ENCODE results near the gene BCL7A.
"Not testable (repeated sequence)": the region's sequence is repeated elsewhere in the genome, so short reads cannot be mapped to it uniquely, and the experiment has no call there.

Gene BCL7A

DNA sequence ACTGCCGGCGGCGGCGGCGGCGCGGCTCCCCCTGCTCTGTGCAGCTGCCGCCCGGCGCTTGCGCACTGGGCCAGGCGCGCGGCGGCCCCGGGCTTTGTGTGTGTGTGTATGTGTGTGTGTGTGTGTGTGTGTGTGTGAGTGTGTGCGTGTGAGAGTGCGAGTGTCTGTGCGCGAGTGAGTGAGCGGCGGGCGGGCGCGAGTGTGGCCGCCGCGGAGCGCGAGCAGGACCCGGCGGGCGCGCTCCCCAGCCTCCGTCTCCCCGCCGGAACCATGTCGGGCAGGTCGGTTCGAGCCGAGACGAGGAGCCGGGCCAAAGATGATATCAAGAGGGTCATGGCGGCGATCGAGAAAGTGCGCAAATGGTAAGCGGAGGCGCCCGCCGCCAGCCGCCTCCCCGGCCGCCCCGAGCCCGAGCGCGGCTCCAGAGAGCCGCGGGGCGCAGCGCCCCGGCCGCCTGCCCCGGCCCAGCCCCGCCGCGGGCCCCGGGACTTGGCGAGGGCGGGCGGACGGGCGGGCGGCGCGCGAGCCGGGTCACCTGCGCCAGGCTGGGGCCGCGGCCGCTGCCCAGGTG lies at the start of gene BCL7A:
TSS of gene BCL7A (plus strand) at position 63 of the 571 bp plus-strand sequence. CDS start at position 271, 208 bp downstream.
- FAIRE-seq, result no peak

DNA sequence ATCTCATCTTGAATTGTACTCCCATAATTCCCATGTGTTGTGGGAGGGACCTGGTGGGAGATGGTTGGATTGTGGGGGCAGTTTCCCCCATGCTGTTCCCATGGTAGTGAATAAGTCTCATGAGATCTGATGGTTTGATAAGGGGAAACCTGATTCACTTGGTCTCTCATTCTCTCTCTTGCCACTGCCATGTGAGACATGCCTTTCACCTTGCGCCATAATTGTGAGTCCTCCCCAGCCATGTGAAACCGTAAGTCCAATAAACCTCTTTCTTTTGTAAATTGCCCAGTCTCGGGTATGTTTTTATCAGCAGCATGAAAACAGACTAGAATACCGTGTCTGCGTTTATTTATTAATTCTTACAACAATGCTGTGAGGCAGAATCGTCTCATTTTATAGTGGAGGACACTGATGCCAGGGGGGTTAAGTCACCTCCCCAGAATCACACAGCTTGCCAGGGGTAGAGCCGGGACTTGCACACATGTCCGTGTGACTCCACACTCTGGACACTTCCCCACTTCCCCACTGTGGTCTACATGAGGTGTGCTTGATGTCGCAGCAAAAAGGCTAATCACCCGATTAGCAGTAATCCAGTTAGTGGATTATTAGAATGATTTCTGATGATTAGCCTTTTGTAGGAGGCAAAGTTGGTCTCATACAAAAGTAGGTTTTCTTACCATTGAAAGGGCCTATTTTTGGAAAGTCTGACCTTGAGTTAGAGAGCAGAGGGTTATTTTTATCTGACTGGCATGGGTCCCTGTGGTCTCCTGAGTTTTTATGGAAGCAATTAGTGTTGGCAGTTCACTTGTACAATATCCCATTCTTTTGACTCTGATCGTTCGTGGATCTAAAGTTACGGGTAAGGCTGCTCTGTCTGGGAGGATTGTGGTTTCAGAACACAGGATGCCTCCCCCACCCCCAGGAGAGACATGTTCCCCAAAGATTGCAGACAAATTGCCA lies 47.4 kb upstream of the BCL7A start:
- no peak for FAIRE-seq

DNA sequence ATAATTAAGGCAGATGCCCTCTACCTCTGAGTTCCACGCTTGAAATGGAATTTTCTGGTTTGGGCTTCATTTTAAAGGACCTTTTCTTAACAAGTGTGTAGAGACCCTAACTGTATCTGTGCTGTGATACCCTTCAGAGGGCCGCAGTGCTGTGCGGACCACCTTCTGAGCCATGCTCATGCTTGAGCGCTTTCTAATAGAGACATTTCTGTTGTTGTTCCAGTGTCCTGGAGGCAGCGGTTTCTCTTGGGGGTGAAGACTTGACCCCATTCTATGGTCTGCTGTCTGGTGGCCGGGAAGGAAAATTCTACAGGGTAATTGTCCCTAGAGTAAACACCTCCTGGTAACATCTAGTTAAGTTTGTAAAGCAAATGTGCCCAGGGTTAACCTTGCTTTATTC lies 46.7 kb upstream of the BCL7A start:
- no peak for FAIRE-seq

DNA sequence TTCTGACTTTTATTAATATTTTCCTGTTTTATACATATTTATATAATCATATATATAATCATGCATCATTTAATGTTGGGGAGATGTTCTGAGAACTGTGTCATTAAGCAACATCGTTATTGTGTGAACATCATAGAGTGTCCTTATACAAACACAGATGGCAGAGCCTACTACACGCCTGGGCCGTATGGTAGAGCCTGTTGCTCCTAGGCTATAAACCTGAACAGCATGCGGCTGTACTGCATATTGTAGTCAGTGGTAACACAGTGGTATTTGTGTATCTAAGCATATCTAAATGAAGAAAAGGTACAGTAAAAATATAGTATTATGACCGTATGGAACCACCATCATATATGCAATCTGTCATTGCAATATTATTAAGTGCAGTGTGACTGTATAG lies 44.7 kb upstream of the BCL7A start:
- FAIRE-seq, result no peak

DNA sequence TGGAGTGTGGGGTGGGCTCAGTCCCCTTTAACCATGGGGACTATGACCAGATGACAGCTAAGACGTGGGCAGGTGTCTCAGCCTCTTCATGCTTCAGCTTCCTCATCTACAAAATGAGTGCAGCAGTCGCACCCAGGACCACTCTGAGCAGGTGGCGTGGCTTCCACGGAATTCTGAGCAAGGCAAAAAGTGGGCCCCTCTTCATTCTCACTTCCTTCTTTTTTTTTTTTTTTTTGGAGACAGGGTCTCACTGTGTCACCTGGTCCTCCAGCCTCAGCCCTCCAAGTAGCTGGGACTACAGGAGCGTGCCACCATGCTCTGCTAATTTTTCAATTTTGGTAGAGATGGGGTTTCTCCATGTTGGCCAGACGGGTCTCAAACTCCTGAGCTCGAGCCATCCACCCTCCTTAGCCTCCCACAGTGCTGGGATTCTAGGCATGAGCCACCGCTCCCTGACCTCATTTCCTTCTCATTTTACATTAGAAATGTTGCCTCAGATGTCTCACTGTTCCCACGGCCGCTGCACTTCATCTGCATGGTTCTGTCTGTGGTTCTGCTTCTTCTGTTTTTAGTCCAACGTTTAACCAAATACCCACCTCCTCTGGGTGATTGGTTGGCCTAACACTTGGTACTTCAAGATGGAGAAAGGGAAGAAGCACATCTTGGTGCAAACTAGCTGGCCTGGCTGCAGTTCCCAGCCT lies 41.3 kb upstream of the BCL7A start:
- FAIRE-seq, result no peak

DNA sequence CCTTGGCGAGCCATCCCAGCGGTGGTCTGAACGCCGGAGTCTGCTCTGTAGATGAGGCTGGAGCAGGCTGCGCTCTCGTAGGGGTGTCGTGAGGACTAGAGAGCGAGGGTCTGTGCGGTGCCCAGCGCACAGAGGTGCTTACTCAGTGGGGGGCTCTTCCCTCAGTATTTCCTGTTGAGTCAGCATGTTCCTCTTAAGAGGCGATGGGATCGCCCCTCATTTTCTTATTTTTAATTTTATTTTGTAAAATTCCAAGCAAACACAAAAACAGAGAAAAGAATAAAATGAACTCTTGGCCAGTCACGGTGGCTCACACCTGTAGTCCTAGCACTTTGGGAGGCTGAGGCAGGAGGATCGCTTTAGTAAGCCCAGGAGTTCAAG lies 40.8 kb upstream of the BCL7A start:
- FAIRE-seq, result no peak

DNA sequence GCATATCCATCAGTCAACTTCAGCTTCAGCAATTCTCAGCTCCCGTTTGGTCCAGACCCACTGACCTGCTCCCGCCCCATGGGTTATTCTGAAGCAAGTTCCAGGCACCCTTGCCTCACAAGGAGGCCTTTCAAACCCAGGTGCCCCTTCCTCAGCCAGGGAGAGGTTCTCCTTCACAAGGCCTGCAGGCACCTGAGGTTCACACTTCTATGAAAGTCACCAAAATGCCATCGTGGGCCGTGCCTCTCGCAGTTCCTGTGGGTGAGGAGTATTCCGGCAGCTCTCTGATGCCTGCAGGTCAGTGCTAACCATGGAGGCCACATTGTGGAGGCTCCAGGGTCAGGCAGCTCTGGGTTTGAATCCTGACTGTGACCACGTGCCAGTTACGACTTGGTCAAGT lies 40.2 kb upstream of the BCL7A start:
- no peak for FAIRE-seq

DNA sequence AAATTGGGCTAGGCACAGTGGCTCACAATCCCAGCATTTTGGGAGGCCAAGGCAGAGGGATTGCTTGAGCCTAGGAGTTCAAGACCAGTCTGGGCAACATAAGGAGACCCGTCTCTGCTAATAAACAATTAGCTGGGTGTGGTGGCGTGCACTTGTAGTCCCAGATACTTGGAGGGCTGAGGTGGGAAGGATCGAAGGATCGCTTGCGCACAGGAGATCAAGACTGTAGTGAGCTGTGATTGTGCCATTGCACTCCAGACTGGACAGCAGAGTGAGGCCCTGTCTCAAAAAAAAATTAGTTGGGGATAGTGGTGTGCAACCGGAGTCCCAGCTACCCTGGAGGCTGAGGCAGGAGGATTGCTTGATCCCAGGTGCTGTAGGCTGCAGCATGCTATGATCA lies 38.7 kb upstream of the BCL7A start:
- no peak for FAIRE-seq

DNA sequence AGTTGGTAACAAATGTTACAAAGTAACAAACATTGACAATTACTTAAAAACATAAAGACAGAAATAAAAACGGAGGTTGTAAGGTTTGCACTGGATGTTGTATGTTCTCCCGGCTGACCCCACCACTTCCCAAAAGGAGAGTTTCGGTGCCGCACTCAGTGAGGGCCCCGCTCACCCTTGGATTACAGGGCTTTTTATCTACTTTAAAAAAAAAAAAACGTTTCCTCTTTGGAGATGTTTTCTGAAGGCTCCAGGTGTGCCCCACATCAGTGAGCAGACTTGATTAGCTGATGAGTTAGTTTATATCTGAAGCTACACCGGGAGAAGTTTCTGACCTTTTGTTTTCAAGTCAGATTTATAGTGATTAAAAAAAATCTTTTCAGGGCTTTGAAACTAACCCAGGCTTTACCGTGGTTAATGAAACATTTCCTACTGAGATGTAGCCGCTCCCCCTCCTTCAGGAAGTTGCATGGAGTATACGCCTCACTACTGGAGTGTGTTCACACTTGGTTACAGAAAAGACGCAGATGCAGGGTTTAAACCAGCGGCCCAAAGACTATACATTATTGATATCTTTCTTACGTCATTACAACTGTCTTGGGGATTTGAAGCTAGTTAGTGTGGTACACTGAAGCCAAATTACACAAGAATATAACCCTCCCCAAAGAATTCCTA lies 38.0 kb upstream of the BCL7A start:
- no peak for FAIRE-seq

DNA sequence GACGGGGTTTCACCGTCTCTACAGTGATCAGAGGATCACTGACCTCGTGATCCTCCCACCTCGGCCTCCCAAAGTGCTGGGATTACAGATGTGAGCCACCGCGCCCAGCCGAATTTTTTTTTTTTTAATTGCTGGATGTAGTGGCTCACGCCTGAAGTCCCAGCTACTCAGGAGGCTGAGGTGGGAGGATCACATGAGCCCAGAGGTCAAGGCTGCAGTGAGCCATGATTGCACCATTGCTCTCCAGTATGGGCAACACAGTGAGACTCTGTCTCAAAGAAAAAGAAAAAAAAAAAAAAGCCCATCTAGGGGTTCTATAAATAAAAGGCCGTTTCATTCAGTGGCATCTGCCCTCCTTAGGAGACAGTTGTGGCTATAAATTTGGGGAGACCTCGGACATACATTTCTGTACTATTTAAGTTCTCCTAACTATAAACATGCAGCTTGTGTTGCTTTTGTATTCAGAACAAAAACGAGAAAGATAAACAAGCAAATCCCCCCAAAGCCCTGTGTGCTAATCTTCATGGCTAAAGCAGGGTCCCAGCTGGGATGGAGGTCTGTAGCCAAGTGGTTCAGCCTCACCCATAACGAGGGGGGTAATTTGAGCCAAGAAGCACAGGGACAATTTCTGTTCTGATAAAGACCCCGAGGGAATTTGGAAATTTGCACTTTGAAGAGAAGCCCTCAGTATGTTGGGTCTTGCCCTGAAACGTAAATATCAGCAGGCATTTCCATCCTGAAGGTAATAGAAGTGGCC lies 35.0 kb upstream of the BCL7A start:
- FAIRE-seq, result no peak

DNA sequence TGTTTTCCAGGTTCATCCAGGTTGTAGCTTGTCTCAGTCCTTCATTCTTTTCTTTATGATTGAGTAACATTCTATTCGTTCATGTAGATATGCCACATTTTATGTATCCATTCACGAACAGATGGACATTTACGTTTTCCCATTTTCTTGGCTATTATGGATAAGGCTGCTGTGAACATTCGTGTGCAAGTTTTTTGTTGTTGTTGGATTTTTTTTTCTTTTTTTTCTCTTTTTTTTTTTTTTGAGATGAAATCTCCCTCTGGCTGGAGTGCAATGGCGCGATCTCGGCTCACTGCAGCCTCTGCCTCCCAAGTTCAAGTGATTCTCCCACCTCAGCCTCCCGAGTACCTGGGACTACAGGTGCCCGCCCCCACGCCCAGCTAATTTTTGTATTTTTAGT lies 33.2 kb upstream of the BCL7A start:
- not testable (repeated sequence) for FAIRE-seq

DNA sequence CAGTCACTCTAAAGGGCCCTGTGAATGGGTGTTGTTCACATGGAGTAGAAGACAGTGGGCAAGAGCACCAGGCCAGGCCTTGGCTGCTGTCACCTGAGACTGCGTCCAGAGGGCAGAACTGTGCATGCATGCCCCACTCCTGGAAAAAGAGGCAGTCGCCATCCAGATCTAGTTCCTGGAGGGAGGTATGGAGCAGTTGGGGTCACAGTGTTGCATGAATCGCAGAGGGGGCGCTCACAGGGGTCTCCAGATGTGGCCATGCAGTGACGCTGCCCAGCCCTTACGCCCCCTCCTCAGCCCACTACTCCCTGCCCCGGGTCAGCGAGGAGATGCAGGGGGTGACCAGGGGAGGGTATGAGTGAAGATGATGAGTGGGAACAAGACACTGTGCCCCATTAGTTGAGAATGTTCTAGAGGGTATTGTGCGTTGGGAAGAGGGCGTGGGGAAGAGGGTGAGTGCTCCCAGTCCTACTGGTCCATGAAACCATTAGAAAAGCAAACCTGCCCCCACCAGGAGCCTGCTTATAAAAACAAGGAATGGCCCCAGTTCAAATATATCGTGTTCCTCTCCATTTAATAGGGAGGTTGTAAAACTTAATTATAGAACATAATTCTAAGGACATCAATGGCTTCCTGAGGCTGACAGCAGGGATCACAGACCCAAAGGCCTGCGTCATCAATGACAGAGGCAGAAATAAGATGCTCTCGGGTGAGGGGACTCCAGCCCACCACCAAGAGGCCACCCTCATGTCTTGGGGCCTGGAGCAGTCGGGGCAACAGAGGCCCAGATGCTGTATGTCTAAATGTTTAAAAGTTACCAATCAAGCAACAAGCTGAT lies 32.2 kb upstream of the BCL7A start:
- FAIRE-seq, result no peak

DNA sequence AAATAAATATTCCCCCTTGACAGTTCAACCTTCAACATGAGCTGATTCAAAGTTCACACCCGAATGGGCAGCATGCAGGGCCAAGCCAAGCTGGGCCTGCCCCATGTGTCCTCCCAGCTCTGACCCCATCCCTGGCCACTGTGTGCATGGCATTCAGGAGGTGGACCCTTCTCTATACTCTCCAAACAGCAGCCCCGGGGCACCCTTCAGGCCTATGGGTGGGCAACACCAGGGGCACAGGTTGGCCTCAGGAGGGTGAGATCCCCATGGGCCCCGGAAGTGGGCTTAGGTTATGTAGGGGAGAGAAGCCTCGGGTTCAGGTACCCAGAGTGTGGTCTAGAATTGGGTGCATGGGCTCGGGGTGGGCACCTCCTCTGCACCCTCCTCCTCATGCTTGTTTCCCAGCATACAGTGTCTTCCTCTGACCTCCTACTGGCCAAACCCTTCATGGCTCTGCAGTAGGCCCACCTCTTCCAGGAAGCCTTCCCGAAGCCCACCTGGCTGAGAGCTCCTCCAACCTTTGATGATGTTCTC lies 31.5 kb upstream of the BCL7A start:
- no peak for FAIRE-seq

DNA sequence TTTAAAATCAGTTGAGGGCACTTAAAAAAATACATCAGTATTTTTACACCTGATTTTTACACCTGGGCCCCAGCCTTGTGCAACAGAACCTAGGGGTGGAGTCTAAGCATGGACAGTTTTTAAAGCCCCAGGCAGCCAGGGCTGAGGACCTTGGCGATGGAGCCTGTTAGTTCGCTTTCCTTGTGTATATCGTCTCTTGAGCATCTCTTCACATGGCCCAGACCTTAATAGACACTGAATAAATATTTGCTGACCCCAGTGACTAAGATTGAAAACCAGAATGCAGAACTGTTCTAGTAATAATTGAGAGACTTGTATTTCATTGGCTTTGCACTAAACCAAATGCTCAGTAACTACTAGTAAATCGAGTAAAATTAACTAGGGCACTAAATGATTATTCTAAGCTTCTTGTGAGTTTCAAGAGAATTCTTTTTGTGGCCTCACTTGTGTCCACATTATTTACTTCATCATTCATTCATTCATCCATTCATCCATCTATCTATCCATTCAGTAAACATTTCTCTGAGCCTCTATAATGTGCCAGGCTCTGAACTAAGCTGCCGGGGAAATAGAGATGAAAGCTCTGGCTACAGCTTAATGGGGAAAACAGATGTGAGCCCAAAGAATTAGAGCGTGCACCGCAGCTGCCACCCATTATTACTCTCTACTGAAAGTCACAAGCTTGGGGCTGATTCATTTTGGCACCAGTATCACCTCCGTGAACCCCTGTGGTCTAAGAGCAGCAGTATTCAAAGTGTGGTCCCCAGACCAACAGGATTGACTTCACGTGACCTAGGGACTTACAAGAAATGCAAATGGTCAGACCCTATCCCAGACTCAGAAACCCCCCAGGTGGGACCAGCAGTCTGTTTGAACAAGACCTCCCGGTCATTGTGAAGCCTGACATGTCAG lies 30.7 kb upstream of the BCL7A start:
- no peak for FAIRE-seq

DNA sequence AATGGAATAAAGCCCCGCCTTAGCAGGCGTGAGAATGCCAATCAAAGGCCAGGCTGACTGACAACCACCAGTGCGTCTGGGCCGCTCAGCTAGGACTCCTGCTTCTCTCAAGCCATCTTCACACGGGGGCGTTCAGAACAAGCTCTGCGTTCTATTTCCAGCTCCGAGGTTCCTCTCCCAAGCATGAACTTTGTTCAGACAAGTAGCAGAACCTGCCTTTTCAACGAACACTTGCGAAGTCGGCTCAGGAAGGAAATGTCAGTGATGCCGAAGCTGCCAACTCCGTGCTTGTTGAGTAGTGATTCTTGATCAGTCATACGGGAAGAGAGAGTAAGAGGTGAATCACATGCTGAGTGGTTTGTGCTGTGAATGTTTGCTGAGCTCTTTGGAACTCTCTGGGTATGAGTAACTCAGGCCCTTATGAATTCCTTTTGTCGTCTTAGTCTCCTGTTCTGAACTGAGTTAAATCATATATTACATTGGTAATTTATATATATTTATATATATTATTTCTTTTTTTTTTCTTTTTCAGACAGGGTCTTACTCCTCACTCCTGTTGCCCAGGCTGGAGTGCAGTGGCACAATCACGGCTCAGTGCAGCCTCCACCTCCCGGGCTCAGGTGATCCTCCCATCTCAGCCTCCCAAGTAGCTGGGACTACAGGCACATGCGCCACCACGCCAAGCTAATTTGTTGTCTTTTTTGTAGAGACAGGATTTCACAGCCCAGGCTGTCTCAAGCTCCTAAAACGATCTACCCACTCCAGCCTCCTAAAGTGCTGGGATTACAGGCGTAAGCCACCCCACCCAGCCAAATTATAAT lies 29.4 kb upstream of the BCL7A start:
- no peak for FAIRE-seq

DNA sequence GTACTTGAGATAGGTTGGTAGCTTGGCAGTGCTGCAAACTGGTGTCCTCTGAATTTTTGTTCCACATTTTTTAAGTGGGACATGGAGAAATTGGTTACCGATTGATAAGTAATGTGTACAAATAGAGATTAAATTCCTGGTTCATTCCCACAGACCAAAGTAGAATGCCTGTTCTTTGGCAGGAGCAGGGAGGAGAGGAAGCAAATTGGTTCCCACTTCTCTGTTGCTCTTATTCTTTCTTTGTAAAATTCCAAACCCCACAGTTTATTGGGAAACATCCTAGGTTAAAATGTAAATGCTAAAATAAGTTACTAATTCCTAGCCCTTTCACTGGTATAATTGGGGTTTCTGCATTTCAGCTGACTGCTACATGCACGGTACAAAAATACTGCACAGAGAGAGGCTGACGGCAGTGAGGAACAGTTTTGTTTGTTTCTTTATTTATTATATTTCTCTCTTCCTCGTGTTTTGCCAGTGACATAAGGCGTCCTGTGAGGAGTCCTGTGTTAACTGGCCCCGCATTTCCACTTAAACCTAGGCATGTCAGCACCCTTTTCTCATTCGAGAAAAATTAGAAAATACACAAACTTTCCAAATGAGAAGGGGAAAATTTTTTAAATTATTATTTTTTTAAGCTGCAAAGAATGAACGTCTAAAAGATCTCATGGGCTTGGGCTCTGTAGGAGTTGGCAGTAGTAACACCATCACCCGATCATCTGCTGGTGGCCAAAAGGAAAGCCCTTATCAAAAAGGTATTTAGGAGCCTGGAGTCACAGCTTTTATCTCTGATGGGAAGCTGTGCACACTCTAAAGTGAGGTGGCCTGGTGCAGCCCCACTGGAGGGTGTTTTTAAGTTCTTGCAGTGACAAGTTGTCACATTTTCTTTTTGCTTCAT lies 25.4 kb upstream of the BCL7A start:
- no peak for FAIRE-seq

DNA sequence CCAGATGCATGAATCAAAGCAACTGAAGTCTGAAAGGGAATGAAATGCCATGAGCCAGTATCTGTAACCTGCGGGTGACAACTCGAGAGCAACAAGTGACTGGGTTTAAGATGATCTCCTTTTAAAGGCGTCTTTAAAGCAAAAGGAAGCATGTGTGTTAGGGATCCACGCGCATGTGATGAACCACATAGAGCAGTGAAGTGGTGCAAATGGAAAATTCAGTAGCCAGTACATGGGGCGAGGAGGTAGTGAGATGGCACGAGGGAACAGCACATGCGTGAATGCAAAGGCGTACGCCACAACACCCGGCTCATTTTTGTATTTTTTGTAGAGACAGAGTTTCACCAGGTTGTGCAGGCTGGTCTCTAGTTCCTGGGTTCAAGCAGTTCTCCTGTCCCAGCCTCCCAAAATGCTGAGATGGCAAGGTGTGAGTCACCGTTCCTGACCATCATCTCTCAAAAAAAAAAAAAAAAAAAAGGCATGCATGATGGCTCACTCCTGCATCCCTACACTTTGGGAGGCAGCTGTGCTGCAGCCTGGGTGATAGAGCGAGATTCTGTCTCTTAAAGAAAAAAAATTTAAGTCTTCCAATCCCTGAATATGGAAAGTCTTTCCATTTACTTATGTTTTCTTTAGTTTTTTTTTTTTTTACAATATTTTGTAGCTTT lies 24.6 kb upstream of the BCL7A start:
- FAIRE-seq, result no peak
